Fibroblast of lung (primary cell): Measurements from ENCODE around the gene B3GNT7. TPM values are rescaled to one million over a fixed set of nuclear protein-coding genes. Genes with fewer than 3 reads are reported as not detected.
"Not testable (repeated sequence)": the region's sequence is repeated elsewhere in the genome, so short reads cannot be mapped to it uniquely, and the experiment has no call there.

ENCODE experiments used
- DNase-seq, 2 donors: peaks; one replicate each; pipeline versions ENCODE4 v3.0.0 to v3.0.0-alpha.2; 2010; ENCODE audit warnings: low read depth in 2 of 2
- H2AFZ ChIP-seq: 2 replicates; pipeline ENCODE4 v1.5.1; 2012; ENCODE audit warnings: low read length, control low read depth, inconsistent platforms
- H3K27ac ChIP-seq: 2 replicates; pipeline ENCODE4 v1.5.1; 2011; ENCODE audit warnings: low read length, control low read depth; ENCODE audit not compliant: insufficient read depth
- H3K27me3 ChIP-seq: 2 replicates; pipeline ENCODE4 v1.5.1; 2011; ENCODE audit warnings: mild to moderate bottlenecking, low read length; ENCODE audit not compliant: control insufficient read depth, insufficient read depth
- H3K36me3 ChIP-seq: 2 replicates; pipeline ENCODE4 v1.5.1; 2011; ENCODE audit warnings: low read length; ENCODE audit not compliant: control insufficient read depth, insufficient read depth
- H3K4me1 ChIP-seq: 2 replicates; pipeline ENCODE4 v1.5.1; 2011; ENCODE audit warnings: low read length; ENCODE audit not compliant: control insufficient read depth, insufficient read depth; ENCODE audit errors: extremely low read depth
- H3K4me2 ChIP-seq: 2 replicates; pipeline ENCODE4 v1.5.1; 2011; ENCODE audit warnings: low read length, control low read depth; ENCODE audit not compliant: insufficient read depth; ENCODE audit errors: extremely low read depth
- H3K4me3 ChIP-seq, 4 experiments: fragments of 200-600 bp in 1 of 4; sonication (generic) in 1 of 4; replicated peaks in 1 of 4; 2 replicates each; pipeline ENCODE4 v1.5.1; 2011 to 2016; ENCODE audit warnings: low read length in 4 of 4, low read depth in 3 of 4, mild to moderate bottlenecking in 3 of 4, control low read depth in 2 of 4, inconsistent platforms in 1 of 4, mixed read lengths in 1 of 4; ENCODE audit not compliant: insufficient read depth in 1 of 4; ENCODE audit errors: control extremely low read depth in 1 of 4
- H3K79me2 ChIP-seq: 2 replicates; pipeline ENCODE4 v1.5.1; 2012; ENCODE audit warnings: mild to moderate bottlenecking, low read length, inconsistent platforms; ENCODE audit not compliant: control insufficient read depth, insufficient read depth
- H3K9ac ChIP-seq: 2 replicates; pipeline ENCODE4 v1.5.1; 2011; ENCODE audit warnings: mild to moderate bottlenecking, low read length, control low read depth; ENCODE audit not compliant: insufficient read depth
- H3K9me3 ChIP-seq: 2 replicates; pipeline ENCODE4 v1.5.1; 2012; ENCODE audit warnings: low read depth, low read length; ENCODE audit not compliant: control insufficient read depth, insufficient read depth
- H4K20me1 ChIP-seq: 2 replicates; pipeline ENCODE4 v1.5.1; 2011; ENCODE audit warnings: low read length; ENCODE audit not compliant: control insufficient read depth, insufficient read depth; ENCODE audit errors: extremely low read depth
- CTCF ChIP-seq, 2 donors: IDR thresholded peaks in 1 of 2; conservative IDR thresholded peaks in 1 of 2; 1 replicate in 1 of 2; 2 replicates in 1 of 2; pipeline ENCODE4 v1.5.1; 2011 to 2012; ENCODE audit warnings: low read length in 2 of 2, control low read depth in 1 of 2, inconsistent platforms in 1 of 2, low read depth in 1 of 2, mild to moderate bottlenecking in 1 of 2
- EZH2 ChIP-seq: IDR thresholded peaks from 2 replicates; pipeline ENCODE4 v1.5.1; 2012; ENCODE audit warnings: low read length, control low read depth, mild to moderate bottlenecking; ENCODE audit errors: missing control alignments
- polyA plus RNA-seq, 2 donors: library from polyadenylated mRNA; depleted of rRNA in 1 of 2; stranded (reverse) in 1 of 2; unstranded in 1 of 2; fragments of >200 nt; gene quantifications; 2 replicates each; pipeline ENCODE4 v1.2.1, GENCODE V29; 2011 to 2012; ENCODE audit warnings: missing spikeins in 1 of 2
- total RNA-seq: library from RNA; depleted of rRNA; stranded (reverse); fragments of >200 nt; gene quantifications from 2 replicates; pipeline ENCODE4 v1.2.1, GENCODE V29; 2014

The B3GNT7 gene
- total and polyA plus RNA-seq, 2 donors (not counting 1 experiment from before 2014, with no cell fraction given): 0.06 to 0.17 TPM

- TF ChIP-seq CTCF (conservative IDR thresholded peaks at IDR 0.05 in 1 of 2, IDR thresholded peaks at IDR 0.05 in 1 of 2; ENCODE audit: low read depth in 1 of 2, low read length in 2 of 2) (no peak), EZH2 (no peak)
- H3K9me3 ChIP-seq: no peaks in the 10 kb centered on the region
- no peak for DNase-seq
- no peak overlapping the region for H2AFZ ChIP-seq
- H3K4me3 ChIP-seq: no peak overlapping the region
- H3K79me2 ChIP-seq: no peaks in the 10 kb centered on the region
- no peaks in the 10 kb centered on the region for H3K27me3 ChIP-seq
- H4K20me1 ChIP-seq: no peaks in the 10 kb centered on the region
- H3K4me1 ChIP-seq: no peaks in the 10 kb centered on the region
- no peak overlapping the region for H3K9ac ChIP-seq
- H3K36me3 ChIP-seq: peaks cover 2% of the 10 kb centered on the region
- H3K4me2 ChIP-seq: no peak overlapping the region
- H3K27ac ChIP-seq: no peak overlapping the region
Observed at GRCh38 chr2:231348173-231348572, 47.3 kb upstream of the B3GNT7 start.

- Histone ChIP-seq H3K9me3 (no peaks in the 10 kb centered on the region), H3K4me2 (no peak overlapping the region), H3K79me2 (no peaks in the 10 kb centered on the region), H4K20me1 (no peaks in the 10 kb centered on the region), H3K9ac (no peak overlapping the region), H3K4me3 (no peak overlapping the region), H3K36me3 (peaks cover 2% of the 10 kb centered on the region), H3K27ac (no peak overlapping the region), H2AFZ (no peak overlapping the region), H3K27me3 (no peaks in the 10 kb centered on the region), H3K4me1 (no peaks in the 10 kb centered on the region)
- TF ChIP-seq CTCF (conservative IDR thresholded peaks at IDR 0.05 in 1 of 2, IDR thresholded peaks at IDR 0.05 in 1 of 2; ENCODE audit: low read depth in 1 of 2, low read length in 2 of 2) (no peak), EZH2 (no peak)
- DNase-seq: no peak
Observed at GRCh38 chr2:231348704-231349373, 46.7 kb upstream of the B3GNT7 start.

- not testable (repeated sequence) for H3K4me3 ChIP-seq, H3K36me3 ChIP-seq, H3K4me2 ChIP-seq, H3K79me2 ChIP-seq, H3K9me3 ChIP-seq, H2AFZ ChIP-seq, H3K4me1 ChIP-seq, H3K27me3 ChIP-seq, DNase-seq, H4K20me1 ChIP-seq, H3K9ac ChIP-seq, H3K27ac ChIP-seq
Observed at GRCh38 chr2:231349374-231349735, 46.2 kb upstream of the B3GNT7 start.
